HG03103 (cell line): ENCODE results near the gene ZBTB49.

Source experiments
- ATAC-seq: cut with Tn5 transposase; IDR thresholded peaks from one replicate; pipeline ENCODE4 v1.9.1; 2021; ENCODE audit warnings: low read depth; ENCODE audit not compliant: unreplicated experiment

ZBTB49 gene

DNA sequence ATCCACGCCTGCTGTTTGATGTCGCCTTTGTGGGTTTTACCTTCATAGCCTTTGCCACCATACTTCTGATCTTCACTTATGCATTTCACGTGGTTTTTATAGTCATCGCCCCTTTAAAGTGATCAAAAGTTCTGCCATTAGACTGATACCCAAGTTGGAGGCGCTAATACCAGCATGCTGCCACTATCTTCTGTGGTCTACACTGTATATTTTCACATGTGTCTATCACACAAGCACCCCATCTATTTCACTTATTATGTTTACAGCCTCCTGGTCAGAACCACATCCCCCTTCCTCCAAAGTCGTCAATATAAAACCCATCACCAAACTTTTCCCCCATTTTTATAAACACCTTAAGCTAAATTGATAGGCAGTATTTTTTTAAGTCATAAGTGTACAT is 8.3 kb upstream of the ZBTB49 start:
- ATAC-seq, result no peak

DNA sequence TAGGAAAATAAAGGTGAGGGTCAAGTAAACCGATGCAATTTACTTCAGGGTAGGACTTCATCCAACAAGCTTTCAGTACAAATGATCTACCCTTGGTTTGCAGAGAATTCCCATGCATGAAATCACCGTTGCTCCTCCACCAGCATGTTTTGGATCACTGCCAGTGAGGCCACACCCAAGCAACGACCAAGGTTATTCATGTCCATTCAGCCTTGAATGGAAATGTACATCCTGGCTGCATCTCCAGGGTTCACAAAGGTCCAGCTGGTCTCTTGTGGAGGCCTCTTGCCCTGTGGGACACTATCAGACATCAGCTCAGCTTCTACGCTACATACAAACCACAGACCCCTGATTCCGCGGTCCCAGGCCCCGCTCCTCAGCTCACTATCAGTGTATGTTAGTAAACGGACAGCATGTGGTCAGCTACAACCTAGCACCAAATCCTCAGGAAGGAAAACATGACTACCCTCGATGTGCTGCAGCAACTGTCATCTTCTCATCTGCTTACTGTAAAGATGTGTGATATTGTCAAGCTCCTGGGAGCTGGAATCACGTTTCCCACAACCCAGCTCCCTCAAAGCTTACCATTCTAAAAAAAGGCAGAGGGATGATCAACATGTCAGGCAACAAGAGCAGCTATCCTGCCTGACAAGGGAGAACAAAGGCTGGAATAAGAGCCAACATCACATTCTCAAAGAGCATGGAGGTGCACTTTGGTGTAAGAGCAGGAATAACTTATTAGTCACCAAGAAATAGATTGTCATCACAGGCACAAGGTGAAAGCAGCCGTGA is 5.0 kb upstream of the ZBTB49 start:
- no peak for ATAC-seq

DNA sequence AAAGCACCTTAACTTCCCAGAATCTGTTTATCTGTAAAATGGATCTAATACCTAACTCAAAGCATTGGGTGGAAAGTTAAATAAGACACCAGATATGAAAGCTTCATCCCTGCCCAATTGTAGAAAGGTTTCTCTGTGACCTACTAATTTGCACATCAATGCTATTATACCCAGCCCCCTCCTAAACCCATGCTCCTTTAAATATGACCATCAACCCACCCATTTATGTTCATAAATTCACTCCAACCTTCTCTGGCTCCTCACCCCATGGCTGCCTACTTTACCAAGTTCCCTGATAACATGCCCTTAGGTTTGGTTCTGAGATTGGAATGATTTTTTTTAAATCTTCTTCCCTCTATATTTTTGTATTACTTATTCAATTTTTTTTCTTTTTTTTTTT is 2.0 kb upstream of the ZBTB49 start:
- no peak for ATAC-seq

DNA sequence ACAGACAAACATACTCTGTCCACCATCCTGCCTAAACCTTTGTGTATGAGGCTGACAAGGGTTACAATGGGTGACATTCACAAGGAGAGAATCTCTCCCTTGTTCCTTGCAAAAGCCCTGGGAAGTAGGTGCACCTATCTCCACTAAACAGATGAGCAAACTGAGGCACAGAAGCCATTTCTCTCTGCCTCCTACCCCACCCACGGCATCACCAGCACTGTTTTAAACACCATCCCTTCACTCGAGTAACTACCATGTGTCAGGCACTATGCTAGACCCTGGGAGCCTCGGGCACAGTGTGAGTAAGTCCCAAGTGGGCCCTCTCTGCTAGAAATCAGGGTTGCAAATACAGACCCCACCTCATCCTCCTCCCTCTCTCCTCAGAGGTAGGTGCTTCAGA is 996 bp upstream of the ZBTB49 start:
- ATAC-seq, result no peak

DNA sequence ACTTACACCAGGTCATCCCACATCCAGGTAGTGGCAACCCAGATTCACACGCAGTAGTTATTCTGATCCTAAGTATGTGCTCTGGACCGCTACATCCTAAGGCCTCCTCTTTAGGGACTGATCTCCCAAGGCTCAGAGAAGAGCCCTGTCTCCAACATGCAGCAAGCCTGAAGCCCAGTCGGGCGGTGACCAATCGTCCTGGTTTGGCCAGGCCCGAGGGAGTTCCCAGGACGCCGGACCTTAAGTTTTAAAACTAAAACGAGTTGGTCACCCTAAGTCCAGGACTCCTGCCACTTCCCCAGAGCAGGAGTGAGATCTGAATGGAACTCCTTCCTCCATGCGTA is 482 bp upstream of the ZBTB49 start:
- ATAC-seq, result peak; percentile 10

DNA sequence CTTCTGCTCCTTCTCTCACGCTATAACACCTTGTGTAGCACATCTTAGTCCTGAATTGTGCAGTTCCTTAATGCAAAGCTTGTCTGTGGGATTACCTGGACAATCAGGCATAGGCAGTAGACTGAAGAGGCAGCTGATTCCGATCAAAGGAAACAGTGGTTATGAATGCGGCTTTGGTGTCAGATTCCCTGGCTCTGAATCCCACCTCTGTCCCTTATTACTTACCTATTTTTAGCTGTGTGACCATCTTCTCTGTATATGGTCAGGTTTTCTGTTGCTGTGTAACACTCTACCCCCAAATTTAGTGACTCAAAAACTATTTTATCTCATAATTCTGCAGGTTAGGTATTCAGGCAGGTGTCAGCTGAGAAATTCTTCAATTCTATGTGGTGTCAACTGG is 3.2 kb downstream of the ZBTB49 start:
- ATAC-seq, result no peak

DNA sequence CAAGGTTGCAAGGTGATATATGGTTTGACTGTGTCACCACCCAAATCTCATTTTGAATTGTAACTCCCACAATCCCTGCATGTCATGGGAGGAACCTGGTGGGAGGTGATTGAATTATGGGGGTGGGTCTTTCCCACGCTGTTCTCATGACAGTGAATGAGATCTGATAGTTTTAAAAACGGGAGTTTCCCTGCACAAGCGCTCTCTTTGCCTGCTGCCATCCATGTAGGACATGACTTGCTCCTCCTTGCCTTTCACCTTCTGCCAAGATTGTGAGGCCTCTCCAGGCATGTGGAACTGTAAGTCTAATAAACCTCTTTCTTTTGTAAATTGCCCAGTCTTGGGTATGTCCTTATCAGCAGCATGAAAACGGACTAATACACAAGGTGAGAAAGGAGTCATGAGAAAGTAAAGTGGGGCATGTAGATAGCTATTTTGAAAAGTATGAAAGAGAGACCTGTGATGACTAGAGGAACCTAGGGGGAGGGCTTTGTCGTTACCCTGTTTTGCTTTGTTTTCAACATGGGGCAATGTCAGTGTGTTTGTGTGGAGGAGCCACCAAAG is 6.3 kb downstream of the ZBTB49 start:
- no peak for ATAC-seq

DNA sequence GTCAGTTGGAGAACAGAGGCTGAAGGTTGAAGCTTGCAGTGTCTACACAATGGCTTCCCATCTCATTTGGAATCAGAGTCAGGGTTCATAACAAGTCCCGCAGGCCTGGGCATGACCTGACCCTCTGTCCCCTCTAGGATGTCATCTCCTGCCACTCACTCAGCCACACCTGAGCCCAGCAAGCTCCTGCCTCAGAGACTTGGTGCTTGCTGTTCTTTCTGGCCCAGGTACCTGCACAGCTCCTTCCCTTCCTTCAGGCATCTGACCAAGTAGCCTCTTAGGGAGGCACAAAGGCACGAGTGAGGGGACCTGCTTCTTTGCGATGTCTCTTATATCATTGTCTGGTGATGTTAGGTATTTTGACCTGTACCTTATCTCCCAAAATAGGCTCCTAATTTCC is 9.0 kb downstream of the ZBTB49 start:
- ATAC-seq, result no peak

DNA sequence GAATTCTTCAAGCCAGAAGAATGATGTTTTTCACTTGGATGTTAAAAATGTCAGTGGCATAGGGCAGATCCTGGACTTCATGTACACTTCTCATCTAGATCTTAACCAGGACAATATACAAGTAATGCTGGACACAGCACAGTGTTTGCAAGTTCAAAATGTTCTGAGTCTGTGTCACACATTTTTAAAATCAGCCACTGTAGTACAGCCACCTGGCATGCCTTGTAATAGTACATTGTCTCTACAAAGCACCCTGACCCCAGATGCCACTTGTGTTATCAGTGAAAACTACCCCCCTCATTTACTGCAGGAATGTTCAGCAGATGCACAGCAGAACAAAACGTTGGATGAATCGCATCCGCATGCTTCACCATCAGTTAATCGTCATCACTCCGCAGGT is 11.9 kb downstream of the ZBTB49 start:
- ATAC-seq, result no peak

DNA sequence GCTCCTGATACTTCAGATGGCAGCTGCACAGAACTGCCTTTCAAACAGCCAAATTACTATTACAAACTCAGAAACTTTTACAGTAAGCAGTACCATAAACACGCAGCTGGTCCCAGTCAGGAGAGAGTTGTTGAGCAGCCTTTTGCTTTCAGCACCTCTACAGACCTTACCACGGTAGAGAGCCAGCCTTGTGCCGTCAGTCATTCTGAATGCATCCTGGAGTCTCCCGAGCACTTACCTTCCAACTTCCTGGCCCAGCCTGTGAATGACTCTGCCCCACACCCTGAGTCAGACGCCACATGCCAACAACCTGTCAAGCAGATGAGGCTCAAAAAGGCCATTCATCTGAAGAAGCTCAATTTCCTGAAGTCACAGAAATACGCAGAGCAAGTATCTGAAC is 12.4 kb downstream of the ZBTB49 start:
- ATAC-seq, result no peak

DNA sequence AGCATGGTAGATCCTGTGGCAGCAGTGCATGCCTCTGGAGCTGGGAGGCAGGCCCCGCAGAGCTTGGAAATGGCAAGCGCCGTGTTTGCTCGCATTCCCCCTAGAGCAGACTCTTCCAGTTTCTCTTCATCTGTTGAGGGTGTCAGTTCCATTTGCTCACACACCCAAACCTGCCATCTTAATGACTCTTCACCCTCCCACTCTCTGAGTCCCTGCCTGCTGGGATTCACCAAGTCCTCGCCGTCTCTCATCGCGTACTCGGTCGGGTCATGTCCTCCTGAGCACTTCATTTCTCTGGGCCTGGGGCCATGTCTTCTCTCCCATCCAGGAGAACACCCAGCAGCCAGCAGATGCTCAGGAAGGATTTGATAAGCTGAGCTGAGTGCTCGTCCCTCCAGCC is 16.9 kb downstream of the ZBTB49 start:
- no peak for ATAC-seq

DNA sequence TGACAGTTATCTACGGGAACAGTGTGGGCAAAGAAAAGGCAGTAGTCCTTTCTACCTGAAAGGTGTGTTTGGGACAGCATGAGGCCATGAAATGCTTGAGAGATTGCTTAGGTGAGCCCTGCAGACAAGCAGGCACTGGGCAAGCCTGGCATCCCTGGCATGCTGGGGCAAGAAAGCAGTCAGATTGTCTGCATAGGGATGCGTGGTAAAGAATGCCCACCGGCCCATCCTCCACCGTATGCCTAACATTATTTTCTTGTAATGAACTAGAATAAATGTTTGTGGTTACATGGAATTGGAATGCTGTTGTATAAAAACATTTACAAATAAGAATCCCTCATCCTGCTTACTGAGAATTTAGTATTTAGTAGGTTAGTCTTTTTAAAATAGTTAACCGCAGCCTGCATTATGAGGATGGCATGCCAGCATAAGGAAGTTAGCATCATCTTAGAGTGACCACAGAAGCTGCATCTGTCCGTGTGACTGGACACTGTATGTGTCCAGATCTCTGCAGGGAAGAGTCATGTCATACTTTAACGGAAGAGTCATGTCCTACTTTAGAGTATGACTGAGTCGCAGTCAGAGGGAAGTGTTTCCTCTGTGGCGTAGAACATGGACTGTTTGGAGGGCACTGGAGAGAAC is 18.9 kb downstream of the ZBTB49 start:
- ATAC-seq, result no peak

DNA sequence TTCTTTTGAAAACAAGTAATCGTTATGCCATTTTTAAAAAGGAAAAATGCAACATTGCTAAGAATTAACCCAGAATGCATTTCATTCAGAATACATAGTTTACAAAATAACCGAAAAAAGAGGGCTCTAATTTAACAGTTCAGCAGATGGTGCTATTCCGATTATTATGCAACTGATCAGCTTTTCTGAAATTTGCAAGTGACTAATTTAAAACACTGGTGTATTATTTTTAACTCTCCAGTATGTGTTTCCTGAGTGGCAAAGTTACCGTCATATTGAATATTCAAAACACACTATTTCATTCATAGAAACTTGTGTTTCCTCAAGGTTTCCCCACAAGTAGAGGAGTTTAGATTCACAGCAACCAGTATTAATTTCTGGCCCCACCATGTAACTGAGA is 21.1 kb downstream of the ZBTB49 start:
- ATAC-seq, result no peak

DNA sequence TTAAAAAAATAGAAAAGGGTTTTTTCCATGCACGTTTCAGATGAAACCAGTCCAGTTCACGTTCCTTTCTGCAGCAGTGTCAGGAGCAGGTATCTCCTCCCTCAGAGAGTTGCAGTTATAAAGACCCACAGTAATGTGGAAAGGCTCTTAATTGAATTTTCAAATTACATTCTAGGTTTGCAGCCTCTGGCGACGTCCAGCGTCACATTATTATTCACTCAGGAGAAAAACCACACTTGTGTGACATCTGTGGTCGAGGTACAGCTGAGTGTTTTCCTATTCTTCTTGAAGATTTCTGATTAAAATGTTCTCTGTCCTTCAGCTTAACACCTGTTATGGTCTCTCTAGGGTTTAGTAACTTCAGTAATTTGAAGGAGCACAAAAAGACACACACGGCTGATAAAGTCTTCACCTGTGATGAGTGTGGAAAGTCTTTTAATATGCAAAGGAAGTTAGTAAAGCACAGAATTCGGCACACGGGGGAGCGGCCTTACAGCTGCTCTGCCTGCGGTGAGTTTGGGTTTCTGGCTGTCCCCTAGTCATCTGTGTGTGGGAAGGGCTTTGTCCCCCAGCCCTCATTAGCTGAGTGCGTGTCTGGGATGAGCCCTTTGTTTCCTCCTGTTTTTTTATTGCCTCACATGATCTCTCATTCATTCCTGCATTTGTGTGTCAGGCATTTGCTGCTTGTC is 25.6 kb downstream of the ZBTB49 start:
- ATAC-seq, result no peak

DNA sequence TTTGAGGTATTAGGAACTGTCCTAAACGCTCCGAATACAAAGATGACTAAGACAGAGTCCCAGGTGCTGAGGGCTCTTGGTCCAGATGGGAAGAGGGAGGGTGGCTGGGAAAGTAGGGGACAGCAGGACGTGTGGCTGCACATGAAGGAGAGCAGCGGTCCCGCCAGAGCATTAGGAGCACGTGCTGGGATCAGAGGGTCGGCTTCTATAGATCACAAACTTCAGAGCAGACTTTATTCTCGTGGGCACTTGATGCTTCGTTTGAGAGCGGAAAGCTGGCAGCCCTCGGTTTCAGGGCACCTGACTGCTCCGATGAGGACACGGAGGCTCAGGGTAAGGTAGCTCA is 26.1 kb downstream of the ZBTB49 start:
- no peak for ATAC-seq

DNA sequence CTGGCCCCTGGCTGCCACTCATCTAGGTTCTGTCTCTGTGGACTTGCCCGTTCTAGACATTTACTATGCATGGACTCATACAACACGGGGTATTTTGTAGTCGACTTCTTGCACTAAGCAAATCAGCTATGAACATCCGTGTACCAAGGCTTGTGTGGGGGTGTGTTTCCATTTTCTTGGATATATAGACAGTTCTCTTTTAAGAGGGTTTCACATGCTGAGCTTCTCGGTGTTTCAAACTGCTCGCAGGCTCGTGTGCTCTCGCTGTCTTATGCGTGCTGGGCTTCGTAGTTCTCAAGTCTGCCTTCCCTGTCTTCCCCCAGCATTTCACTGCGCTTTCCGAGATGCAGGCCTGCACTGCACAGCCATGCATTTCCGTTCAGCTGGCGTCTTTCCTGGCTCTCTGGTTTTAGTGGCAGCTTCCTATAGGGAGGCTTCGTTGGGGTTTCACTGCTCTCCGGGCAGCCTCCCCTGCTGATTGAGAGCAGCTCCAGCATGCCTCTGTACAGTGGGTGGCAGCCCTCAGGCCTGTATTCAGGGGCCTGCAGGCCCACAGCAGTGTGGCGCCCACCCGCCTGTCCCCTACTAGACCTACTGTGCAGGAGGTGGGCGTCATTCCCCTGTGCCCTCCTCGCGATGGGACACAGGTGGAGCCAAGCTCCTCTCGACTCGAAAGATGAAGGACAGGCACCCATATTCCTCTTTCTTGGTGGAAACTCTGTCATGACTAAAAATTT is 27.6 kb downstream of the ZBTB49 start:
- ATAC-seq, result no peak

DNA sequence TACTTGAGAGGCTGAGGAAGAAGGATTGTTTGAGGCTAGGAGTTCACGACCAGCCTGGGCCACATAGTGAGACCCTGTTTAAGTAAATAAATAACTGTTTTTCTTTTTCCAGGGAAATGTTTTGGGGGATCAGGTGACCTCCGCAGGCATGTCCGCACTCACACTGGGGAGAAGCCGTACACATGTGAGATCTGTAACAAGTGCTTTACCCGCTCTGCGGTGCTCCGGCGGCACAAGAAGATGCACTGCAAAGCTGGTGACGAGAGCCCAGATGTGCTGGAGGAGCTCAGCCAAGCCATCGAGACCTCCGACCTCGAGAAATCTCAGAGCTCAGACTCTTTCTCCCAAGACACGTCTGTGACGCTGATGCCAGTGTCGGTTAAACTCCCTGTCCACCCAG is 30.5 kb downstream of the ZBTB49 start:
- ATAC-seq, result no peak

DNA sequence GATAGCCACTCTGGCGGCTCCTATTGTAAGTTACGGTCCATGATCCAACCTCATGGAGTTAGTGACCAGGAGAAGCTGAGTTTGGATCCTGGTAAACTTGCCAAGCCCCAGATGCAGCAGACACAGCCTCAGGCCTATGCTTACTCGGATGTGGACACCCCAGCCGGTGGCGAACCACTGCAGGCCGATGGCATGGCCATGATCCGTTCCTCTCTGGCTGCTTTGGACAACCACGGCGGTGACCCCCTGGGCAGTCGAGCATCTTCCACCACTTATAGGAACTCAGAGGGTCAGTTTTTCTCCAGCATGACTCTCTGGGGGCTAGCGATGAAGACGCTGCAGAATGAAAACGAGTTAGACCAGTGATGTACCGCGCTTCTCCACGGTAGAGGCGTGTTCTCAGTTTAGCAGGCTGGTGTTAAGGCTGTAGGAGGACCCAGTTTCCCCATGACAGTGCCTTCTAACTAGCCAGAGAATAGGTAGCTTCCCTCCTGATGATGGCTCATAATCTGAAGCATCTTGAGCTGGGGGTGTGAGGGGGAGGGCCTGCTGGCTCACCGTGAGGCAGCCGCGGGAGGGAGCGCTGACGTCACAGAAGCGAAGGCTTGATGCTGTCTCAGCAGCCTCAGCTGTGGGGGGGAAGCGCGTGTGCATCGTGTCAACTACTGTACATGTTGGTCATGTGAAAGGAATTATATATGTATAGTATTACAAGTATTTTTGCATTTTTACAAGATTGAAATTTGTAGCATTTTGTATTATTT is 31.1 kb downstream of the ZBTB49 start:
- no peak for ATAC-seq

DNA sequence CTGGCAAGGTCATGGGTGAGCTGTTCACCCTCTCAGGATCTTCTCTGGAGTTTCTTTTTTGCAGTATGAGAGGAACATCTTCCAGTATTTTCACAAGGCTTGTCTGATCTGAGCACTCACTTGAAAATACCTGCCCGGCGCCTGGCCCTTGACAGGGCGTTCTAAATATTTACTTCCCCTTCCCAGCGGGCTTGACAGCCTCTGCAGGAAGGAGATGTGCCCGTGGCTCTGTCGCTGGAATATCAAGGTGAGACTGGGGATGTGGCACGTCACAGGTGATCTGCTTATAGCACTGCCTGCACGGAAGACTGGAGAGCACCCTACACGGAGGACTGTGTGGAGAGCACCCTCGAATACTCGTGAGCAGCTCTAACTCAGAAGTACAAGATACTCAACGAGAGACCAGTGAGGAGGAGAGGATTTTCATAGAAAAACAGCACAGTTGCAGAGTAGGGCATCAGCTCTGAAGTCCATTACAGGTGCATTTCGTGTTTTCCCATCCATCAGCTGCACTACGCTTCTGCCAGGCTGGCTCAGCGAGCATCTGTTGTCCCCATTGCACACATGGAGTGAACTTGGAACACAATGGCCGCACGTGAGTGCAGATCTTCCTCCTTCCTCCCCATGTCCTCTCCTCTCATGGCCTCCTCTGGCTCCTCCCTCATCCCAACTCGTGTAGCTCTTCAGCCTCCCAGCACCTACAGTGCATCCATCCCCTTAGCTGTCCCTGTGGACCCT is 32.1 kb downstream of the ZBTB49 start:
- no peak for ATAC-seq
